ENCODE measurements around the gene KCNG1. TPM values are rescaled to one million over a fixed set of nuclear protein-coding genes. Genes with fewer than 3 reads are reported as not detected.

The KCNG1 gene
- total RNA-seq, 1 experiment from 2014 or later, result 22.9 TPM

Other genes starting within 250 kb of the KCNG1 start
- 4.4 and 7.0 TPM in 2 replicates for gene BCAS4, start 228.0 kb downstream of the KCNG1 start, total RNA-seq (2014; rRNA removed; shearing (Covaris generic))
- gene ADNP, start 91.7 kb downstream of the KCNG1 start, total RNA-seq (2014; rRNA removed; shearing (Covaris generic)), result 26.9 and 28.8 TPM in 2 replicates
- 109 and 126 TPM in 2 replicates for gene DPM1, start 64.6 kb downstream of the KCNG1 start, total RNA-seq (2014; rRNA removed; shearing (Covaris generic))
- 11.7 and 13.9 TPM in 2 replicates for gene MOCS3, start 64.3 kb downstream of the KCNG1 start, total RNA-seq (2014; rRNA removed; shearing (Covaris generic))

Data from SK-MEL-5 (cell line).